Measurements from ENCODE around the gene MAN1A2. TPM values are rescaled to one million over a fixed set of nuclear protein-coding genes. Genes with fewer than 3 reads are reported as not detected.

MAN1A2 gene
- total and polyA plus RNA-seq, 9 of the 15 experiments (the other 6 are each of a cell fraction or from before 2014, with no cell fraction given): 4.2 to 38.4 (median 18.7) TPM

GRCh38 chr1:117572546-117572945 lies 205.3 kb downstream of the MAN1A2 start (continued):
- TF ChIP-seq, protein P1, sequence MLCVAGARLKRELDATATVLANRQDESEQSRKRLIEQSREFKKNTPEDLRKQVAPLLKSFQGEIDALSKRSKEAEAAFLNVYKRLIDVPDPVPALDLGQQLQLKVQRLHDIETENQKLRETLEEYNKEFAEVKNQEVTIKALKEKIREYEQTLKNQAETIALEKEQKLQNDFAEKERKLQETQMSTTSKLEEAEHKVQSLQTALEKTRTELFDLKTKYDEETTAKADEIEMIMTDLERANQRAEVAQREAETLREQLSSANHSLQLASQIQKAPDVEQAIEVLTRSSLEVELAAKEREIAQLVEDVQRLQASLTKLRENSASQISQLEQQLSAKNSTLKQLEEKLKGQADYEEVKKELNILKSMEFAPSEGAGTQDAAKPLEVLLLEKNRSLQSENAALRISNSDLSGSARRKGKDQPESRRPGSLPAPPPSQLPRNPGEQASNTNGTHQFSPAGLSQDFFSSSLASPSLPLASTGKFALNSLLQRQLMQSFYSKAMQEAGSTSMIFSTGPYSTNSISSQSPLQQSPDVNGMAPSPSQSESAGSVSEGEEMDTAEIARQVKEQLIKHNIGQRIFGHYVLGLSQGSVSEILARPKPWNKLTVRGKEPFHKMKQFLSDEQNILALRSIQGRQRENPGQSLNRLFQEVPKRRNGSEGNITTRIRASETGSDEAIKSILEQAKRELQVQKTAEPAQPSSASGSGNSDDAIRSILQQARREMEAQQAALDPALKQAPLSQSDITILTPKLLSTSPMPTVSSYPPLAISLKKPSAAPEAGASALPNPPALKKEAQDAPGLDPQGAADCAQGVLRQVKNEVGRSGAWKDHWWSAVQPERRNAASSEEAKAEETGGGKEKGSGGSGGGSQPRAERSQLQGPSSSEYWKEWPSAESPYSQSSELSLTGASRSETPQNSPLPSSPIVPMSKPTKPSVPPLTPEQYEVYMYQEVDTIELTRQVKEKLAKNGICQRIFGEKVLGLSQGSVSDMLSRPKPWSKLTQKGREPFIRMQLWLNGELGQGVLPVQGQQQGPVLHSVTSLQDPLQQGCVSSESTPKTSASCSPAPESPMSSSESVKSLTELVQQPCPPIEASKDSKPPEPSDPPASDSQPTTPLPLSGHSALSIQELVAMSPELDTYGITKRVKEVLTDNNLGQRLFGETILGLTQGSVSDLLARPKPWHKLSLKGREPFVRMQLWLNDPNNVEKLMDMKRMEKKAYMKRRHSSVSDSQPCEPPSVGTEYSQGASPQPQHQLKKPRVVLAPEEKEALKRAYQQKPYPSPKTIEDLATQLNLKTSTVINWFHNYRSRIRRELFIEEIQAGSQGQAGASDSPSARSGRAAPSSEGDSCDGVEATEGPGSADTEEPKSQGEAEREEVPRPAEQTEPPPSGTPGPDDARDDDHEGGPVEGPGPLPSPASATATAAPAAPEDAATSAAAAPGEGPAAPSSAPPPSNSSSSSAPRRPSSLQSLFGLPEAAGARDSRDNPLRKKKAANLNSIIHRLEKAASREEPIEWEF (CRISPR knock-in tag; IDR thresholded peaks at IDR 0.05): no peak
- TF ChIP-seq, protein P2, sequence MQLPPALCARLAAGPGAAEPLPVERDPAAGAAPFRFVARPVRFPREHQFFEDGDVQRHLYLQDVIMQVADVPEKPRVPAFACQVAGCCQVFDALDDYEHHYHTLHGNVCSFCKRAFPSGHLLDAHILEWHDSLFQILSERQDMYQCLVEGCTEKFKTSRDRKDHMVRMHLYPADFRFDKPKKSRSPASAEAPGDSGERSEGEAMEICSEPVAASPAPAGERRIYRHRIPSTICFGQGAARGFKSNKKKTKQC (CRISPR knock-in tag; IDR thresholded peaks at IDR 0.05): 0 out of 2 replicates have a peak, but pooled peaks have one; percentile 18
- TF ChIP-seq ZBTB8A (IDR thresholded peaks at IDR 0.05; ENCODE audit: partially characterized antibody) (no peak), ZNF740 (CRISPR knock-in tag; IDR thresholded peaks at IDR 0.05) (peak; percentile 97), ZNF740 (tag; IDR thresholded peaks at IDR 0.05) (peak in 1 of 2 experiments; percentile 60; a peak in 2 of 4 replicates), EGR1 (conservative IDR thresholded peaks at IDR 0.05) (no peak), ZNF75A (CRISPR knock-in tag; IDR thresholded peaks at IDR 0.05) (no peak), ZNF316 (IDR thresholded peaks at IDR 0.05) (0 out of 2 replicates have a peak, but pooled peaks have one; percentile 2), ZFP36 (IDR thresholded peaks at IDR 0.05; ENCODE audit: low read depth, low read length, partially characterized antibody) (no peak), E2F3 (CRISPR knock-in tag; IDR thresholded peaks at IDR 0.05) (no peak), ETV1 (tag; conservative IDR thresholded peaks at IDR 0.05; ENCODE audit: low read depth) (no peak), ZNF707 (CRISPR knock-in tag; conservative IDR thresholded peaks at IDR 0.05) (no peak), JUNB (CRISPR knock-in tag; conservative IDR thresholded peaks at IDR 0.05) (no peak), HMG20A (CRISPR knock-in tag; conservative IDR thresholded peaks at IDR 0.05) (no peak), IRF2 (CRISPR knock-in tag; IDR thresholded peaks at IDR 0.05) (no peak), ELF1 (tag; IDR thresholded peaks at IDR 0.05) (0 out of 2 replicates have a peak, but pooled peaks have one; percentile 23), SMAD4 (CRISPR knock-in tag; conservative IDR thresholded peaks at IDR 0.05) (no peak), NKRF (IDR thresholded peaks at IDR 0.05; ENCODE audit: borderline replicate concordance) (no peak), GTF2F1 (IDR thresholded peaks at IDR 0.05; ENCODE audit: low read depth, low read length) (no peak), MBD2 (IDR thresholded peaks at IDR 0.05; ENCODE audit: borderline replicate concordance, low read depth) (no peak)

Data from K562 (cell line).